Central memory CD8-positive, alpha-beta T cell (primary cell): Measurements from ENCODE around the gene CELSR2.
A peak's percentile ranks its signal among the peaks of the same experiment; 100 is the strongest.

Source experiments
- ATAC-seq: fragments of 150-1000 bp; cut with Tn5 transposase; replicated peaks from 2 replicates; pipeline ENCODE4 v1.10.0; 2022; ENCODE audit warnings: mild to moderate bottlenecking, moderate FRiP score, moderate number of reproducible peaks; ENCODE audit not compliant: poor library complexity, severe bottlenecking; ENCODE audit errors: extremely low read depth
- DNase-seq, 2 donors: peaks; one replicate each; pipeline ENCODE4 v3.0.0; 2021; ENCODE audit warnings: low spot score in 2 of 2
- H3K27ac Mint-ChIP-seq: one replicate; pipeline ENCODE4 v1.8.0; 2022; ENCODE audit warnings: low read depth, mild to moderate bottlenecking, moderate library complexity, mixed read lengths
- H3K27me3 Mint-ChIP-seq: one replicate; pipeline ENCODE4 v1.8.0; 2022; ENCODE audit warnings: mixed read lengths
- H3K36me3 Mint-ChIP-seq: one replicate; pipeline ENCODE4 v1.8.0; 2022; ENCODE audit warnings: mild to moderate bottlenecking, moderate library complexity, mixed read lengths; ENCODE audit not compliant: insufficient read depth
- H3K4me1 Mint-ChIP-seq: one replicate; pipeline ENCODE4 v1.8.0; 2022; ENCODE audit warnings: mixed read lengths
- H3K4me3 Mint-ChIP-seq: one replicate; pipeline ENCODE4 v1.8.0; 2022; ENCODE audit warnings: mild to moderate bottlenecking, moderate library complexity, mixed read lengths
- H3K9me3 Mint-ChIP-seq: one replicate; pipeline ENCODE4 v1.8.0; 2022; ENCODE audit warnings: mixed read lengths

CELSR2 gene

GRCh38 chr1:109273570-109274288 is 24.4 kb downstream of the CELSR2 start:
- Mint-ChIP-seq H3K9me3 (no peaks in the 10 kb centered on the region), H3K36me3 (no peaks in the 10 kb centered on the region), H3K27me3 (no peaks in the 10 kb centered on the region), H3K4me3 (no peak overlapping the region), H3K4me1 (peaks cover 5% of the 10 kb centered on the region), H3K27ac (no peak overlapping the region)
- DNase-seq = no peak
- no peak for ATAC-seq

GRCh38 chr1:109274533-109275476 is 25.5 kb downstream of the CELSR2 start:
- H3K4me1 Mint-ChIP-seq = peaks cover 5% of the 10 kb centered on the region
- H3K27me3 Mint-ChIP-seq = no peaks in the 10 kb centered on the region
- no peaks in the 10 kb centered on the region for H3K9me3 Mint-ChIP-seq
- no peak overlapping the region for H3K4me3 Mint-ChIP-seq
- DNase-seq (no peak), ATAC-seq (no peak)
- no peak overlapping the region for H3K27ac Mint-ChIP-seq
- H3K36me3 Mint-ChIP-seq = no peaks in the 10 kb centered on the region

GRCh38 chr1:109275706-109276345 is 26.5 kb downstream of the CELSR2 start:
- no peak overlapping the region for H3K27ac Mint-ChIP-seq
- peaks cover 5% of the 10 kb centered on the region for H3K4me1 Mint-ChIP-seq
- H3K27me3 Mint-ChIP-seq = no peaks in the 10 kb centered on the region
- H3K9me3 Mint-ChIP-seq = no peaks in the 10 kb centered on the region
- DNase-seq (no peak), ATAC-seq (no peak)
- H3K4me3 Mint-ChIP-seq = no peak overlapping the region
- H3K36me3 Mint-ChIP-seq = no peaks in the 10 kb centered on the region

- Mint-ChIP-seq H3K4me1 (peaks cover 11% of the 10 kb centered on the region), H3K4me3 (no peak overlapping the region), H3K27me3 (no peaks in the 10 kb centered on the region), H3K9me3 (no peaks in the 10 kb centered on the region), H3K36me3 (peaks cover 1% of the 10 kb centered on the region), H3K27ac (no peak overlapping the region)
- ATAC-seq (no peak), DNase-seq (peak; percentile 28 to 50)
Measured at GRCh38 chr1:109277434-109278204, 28.3 kb downstream of the CELSR2 start.

GRCh38 chr1:109279615-109280278 is 30.4 kb downstream of the CELSR2 start:
- no peaks in the 10 kb centered on the region for H3K9me3 Mint-ChIP-seq
- DNase-seq (no peak), ATAC-seq (no peak)
- no peaks in the 10 kb centered on the region for H3K27me3 Mint-ChIP-seq
- peaks cover 23% of the 10 kb centered on the region for H3K4me1 Mint-ChIP-seq
- H3K36me3 Mint-ChIP-seq = peaks cover 6% of the 10 kb centered on the region
- H3K4me3 Mint-ChIP-seq = no peak overlapping the region
- H3K27ac Mint-ChIP-seq = no peak overlapping the region

GRCh38 chr1:109280862-109281261 is 31.5 kb downstream of the CELSR2 start:
- H3K27ac Mint-ChIP-seq = no peak overlapping the region
- peaks cover 23% of the 10 kb centered on the region for H3K4me1 Mint-ChIP-seq
- no peaks in the 10 kb centered on the region for H3K9me3 Mint-ChIP-seq
- peaks cover 6% of the 10 kb centered on the region for H3K36me3 Mint-ChIP-seq
- ATAC-seq (no peak), DNase-seq (no peak)
- H3K27me3 Mint-ChIP-seq = no peaks in the 10 kb centered on the region
- no peak overlapping the region for H3K4me3 Mint-ChIP-seq

- peak overlapping the region; percentile 91 for H3K4me3 Mint-ChIP-seq
- no peaks in the 10 kb centered on the region for H3K27me3 Mint-ChIP-seq
- no peak for DNase-seq
- peaks cover 23% of the 10 kb centered on the region for H3K4me1 Mint-ChIP-seq
- ATAC-seq = no peak
- H3K27ac Mint-ChIP-seq = no peak overlapping the region
- H3K9me3 Mint-ChIP-seq = no peaks in the 10 kb centered on the region
- H3K36me3 Mint-ChIP-seq = peaks cover 6% of the 10 kb centered on the region
Measured at GRCh38 chr1:109281680-109282496, 32.5 kb downstream of the CELSR2 start.

GRCh38 chr1:109282497-109282951 is 33.2 kb downstream of the CELSR2 start:
- peak overlapping the region; percentile 91 for H3K4me3 Mint-ChIP-seq
- H3K27me3 Mint-ChIP-seq = no peaks in the 10 kb centered on the region
- ATAC-seq = no peak
- peaks cover 6% of the 10 kb centered on the region for H3K36me3 Mint-ChIP-seq
- peaks cover 18% of the 10 kb centered on the region for H3K4me1 Mint-ChIP-seq
- no peaks in the 10 kb centered on the region for H3K9me3 Mint-ChIP-seq
- DNase-seq = no peak
- peak overlapping the region; percentile 80 for H3K27ac Mint-ChIP-seq

- ATAC-seq (peak; percentile 92), DNase-seq (peak; percentile 82 to 88)
- Mint-ChIP-seq H3K9me3 (no peaks in the 10 kb centered on the region), H3K27ac (peak within 1 kb of the TSS; percentile 80), H3K27me3 (no peaks in the 10 kb centered on the region), H3K4me3 (peak within 1 kb of the TSS; percentile 91), H3K36me3 (peaks cover 6% of the 10 kb centered on the region), H3K4me1 (peaks cover 18% of the 10 kb centered on the region)
Measured at GRCh38 chr1:109282952-109283747, 33.8 kb downstream of the CELSR2 start, which contains the start of gene PSRC1. PSRC1 (minus strand) TSS chr1:109283145.

- Mint-ChIP-seq H3K27ac (peak overlapping the region; percentile 80), H3K27me3 (peaks cover 8% of the 10 kb centered on the region), H3K4me3 (peak overlapping the region; percentile 91), H3K9me3 (no peaks in the 10 kb centered on the region), H3K36me3 (peaks cover 6% of the 10 kb centered on the region), H3K4me1 (peaks cover 18% of the 10 kb centered on the region)
- ATAC-seq = peak; percentile 42
- DNase-seq = no peak
Measured at GRCh38 chr1:109283748-109284600, 34.6 kb downstream of the CELSR2 start.
